NCI-H82 (cell line): ENCODE measurements around the gene ZNF496.
"Not testable (repeated sequence)": the region's sequence is repeated elsewhere in the genome, so short reads cannot be mapped to it uniquely, and the experiment has no call there.

Experiments used
- DNase-seq: peaks from one replicate; lab custom pipeline; 2025; lab: John Stamatoyannopoulos, UW

Gene ZNF496

DNA sequence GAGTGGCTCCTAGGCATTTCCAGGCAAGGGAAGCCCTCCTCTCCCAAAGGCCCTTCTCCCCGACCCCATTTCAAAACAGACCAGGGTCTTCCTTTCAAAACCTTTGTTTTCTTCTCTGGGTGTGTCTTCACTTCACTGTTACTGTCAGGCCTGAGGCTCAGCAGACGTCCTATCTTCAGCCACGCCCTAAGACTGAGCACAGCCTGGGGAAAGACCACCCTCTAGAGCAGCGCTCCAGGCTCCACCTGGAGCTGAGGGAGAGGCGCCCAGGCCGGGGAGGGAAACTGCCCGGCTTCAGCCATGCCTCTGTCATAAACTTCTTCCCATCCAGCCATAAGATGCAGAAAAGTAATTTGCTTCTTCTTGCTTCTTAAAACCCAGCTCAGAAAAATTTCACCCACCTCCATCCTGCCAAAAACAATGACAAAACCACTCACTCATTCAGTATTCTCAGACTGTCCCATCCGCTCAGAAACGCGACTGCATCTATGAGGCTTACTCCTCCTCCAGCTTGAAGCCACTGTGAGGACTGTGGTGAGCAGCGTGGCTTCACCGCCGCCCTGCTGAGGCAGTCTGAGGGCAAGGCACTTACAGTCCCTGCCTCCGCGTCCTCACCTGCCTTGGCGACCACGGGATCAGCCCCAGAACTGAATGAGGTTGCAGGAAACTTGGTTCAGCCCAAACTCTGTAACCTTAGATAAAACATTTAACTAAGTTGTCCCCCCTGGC lies 39.7 kb downstream of the ZNF496 start:
- DNase-seq, result no peak

DNA sequence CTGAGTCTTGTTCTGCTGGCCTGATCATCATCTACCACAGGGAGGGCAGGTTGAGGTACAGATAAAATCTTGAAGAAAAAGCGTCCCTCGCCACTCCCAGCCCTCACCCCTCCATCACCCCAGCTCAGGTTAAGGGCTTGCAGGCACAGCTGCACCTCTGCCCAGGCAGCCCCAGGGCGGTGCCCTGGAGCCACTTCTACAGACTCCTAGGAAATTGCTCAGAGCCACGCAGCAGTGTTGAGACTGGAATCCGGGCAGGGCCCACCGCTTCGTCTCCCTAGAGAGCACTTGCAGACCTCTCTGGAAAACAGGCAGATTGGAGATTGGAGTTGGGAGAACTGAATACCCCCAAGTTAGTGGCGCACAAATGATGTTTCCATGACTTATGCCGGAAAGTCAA lies 40.5 kb downstream of the ZNF496 start:
- DNase-seq, result no peak

DNA sequence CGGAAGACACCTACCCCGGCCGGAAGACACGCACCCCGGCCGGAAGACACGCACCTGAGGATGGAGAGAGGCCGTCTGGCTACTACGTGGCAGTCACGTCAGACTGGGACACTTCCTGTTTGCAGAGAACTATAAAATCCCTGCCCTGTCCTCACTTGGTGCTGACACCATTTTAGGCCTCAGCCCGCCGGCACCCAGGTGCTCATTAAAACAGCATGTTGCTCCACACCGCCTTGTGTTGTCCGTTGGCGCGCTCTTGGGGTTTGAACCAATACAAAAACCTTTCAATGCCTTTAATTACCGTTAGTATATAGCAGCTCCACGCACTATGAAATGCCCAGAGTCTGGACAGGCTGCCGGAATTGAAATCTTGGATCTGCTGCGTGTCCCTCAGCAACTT lies 41.1 kb downstream of the ZNF496 start:
- no peak for DNase-seq

DNA sequence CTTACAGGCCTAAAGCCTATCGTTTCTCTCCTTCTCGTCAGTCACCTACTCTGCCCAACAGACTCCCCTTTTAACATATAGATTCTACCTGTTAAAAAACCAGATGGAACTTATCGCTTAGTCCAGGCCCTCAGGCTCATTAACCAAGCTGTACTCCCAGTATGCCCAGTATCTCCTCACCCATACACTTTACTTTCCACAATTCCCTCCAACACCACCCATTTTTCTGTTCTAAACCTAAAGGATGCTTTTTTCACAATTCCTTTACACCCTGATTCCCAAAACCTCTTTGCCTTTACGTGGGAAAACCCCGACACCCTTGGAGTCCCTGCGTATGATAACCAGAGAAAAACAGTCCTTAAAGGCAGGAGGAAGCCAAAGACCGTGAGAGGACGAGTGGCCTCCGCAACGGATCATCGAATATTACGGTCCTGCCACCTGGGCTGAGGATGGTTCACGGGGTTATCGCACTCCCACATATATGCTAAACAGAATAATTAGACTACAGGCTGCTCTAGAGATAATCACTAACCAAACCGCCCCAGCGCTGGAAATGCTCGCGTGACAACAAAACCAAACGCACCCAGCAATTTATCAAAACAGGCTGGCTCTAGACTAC lies 42.3 kb downstream of the ZNF496 start:
- not testable (repeated sequence) for DNase-seq

DNA sequence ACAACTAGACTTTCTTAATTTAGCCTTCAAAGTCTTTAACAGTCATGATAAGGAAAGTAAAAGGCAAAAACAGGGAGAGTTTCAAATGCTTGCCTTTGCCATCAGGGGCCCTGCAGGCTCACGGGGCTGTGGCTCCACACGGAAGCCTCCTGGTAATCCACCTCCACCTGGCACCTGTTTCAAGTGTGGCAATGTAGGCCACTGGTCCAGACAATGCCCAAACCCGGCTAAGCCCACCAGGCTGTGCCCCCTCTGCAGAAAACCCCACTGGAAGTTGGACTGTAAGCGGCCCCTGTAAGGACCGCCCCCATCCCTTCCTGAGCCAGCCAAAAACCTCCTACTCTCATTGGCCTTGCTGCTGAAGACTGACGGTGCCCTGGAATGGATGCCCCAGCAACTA lies 43.3 kb downstream of the ZNF496 start:
- no peak for DNase-seq

DNA sequence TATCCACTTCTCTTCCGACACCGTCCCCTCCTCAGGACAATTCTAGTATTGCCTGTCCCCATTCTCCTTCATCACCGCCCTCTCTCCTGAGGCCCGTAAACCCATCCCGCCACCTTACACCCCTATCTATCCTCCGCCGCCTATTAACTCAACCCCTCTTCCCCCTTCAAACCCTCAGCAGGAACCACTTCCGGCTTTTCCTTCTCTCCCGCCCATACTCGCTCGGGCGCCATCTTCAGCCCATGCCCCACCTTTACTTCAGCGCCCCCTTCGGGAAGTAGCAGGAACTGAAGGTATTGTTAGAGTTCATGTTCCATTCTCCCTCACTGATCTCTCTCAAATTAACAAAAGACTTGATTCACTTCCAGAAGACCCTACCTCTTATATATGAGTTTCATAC lies 44.2 kb downstream of the ZNF496 start:
- peak; percentile 44 for DNase-seq

DNA sequence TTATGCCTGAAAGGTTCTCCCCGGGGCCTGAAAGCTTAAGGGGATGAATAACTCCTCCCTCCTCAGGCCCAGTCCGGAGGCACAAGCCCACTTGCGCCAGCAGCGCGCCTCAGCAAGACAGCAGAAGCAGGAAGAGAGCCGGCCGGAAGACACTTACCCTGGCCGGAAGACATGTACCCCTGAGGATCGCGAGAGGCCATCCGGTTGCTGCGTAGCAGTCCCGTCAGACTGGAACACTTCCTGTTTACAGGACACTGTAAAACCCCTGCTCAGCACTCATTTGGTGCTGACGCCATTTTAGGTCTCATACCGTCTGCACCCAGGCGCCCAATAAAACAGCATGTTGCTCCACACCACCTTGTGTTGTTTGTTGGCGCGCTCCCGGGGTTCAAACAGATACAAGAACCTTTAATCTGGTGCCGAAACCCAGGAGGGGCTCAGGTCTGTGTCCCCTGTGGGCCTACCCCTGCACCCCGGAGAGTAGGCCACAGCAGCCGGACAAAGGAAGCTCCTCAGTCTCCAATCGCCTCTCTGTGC lies 45.5 kb downstream of the ZNF496 start:
- DNase-seq, result no peak

DNA sequence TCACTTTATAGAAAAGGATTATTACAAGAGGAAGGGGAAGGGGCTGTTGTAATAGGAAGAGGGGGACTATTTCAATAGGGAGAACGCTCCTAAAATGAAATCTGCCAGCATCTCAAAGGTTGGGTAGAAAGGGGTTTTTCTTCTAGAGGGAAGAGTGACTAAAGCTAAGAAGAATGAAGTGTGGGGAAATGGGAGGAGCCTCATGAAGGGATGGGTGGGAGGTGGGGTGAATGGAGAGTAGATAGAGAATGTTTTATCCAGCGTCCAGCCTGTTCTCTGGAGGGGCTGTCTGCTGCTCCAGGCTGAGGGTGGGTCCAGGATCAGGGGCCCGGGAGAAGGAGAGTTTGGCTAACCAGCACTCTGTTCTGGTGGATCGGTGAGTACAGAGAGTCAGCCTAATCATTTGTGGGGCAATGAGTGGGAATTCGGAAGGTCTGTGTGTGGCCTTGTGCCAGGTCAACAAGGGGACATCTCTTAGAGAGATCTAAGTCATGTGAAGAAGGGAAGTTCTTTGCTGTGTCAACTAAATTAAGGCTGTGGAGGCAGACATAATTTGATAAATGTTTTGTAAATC lies 50.6 kb downstream of the ZNF496 start:
- DNase-seq, result no peak

DNA sequence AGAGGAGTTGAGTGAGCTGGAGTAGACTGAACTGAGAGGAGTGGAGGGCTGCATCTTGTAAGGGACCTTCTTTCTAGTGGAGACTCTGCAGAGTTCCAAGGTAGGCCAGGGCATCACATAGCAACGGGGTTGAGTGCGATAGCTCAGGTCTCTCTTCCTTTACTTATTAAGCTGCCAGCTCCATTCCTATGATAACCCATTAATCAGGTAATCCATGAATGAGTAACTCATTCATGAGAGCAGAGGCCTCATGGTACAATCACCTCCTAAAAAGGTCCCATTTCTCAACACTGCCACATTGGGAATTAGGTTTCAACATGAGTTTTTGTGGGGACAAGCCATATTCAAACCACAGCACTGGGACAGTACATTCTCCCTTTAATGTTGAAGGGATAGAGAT lies 54.5 kb downstream of the ZNF496 start:
- DNase-seq, result no peak

DNA sequence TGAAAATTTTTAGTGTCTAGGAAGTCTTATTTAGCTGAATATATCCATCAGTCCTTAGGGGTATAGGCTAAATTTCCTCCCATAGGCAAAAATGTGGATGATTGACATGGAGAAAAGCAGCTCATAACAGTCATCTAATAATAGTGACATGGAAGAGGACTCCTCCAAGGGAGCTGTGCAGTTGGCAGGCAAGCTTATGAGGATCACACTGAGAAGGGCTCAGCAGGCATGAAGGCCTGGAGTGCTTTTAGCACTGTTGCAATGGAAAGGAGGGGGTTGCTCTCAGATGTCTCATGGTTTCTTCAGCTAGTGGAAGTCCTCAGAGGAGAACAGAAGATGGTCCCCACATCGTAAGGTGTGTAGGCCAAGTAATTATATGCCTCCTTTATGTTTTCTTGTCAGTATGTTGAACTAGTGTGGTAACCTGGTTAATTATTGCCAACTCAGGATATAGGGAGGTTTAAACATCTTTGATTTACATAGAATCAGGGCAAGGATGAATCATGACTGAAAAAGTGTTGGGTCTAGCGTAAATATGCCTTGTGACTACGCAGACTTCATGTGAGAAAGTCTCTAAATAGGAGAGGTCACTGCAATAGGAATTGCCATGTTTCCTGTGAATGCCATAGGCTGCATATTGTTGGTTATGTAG lies 56.9 kb downstream of the ZNF496 start:
- no peak for DNase-seq

DNA sequence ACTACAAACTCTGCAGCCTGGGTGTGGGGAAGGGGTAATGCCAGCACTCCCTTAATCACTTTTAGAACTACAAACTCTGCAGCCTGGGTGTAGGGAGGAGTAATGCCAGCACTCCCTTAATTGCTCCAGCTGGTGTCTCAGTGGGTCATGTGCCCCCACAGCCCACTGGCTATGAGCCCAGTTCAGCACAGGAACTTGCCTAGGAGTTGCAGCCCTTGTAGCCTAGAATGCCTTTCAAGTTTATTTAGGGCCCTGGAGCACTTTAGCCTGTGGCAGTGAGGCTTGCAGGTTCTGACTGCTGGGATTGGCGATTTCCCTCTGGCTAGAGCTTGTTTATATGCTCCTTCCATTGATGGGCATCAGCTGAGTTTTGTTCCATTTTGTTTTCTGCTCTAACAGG lies 58.7 kb downstream of the ZNF496 start:
- DNase-seq, result no peak

DNA sequence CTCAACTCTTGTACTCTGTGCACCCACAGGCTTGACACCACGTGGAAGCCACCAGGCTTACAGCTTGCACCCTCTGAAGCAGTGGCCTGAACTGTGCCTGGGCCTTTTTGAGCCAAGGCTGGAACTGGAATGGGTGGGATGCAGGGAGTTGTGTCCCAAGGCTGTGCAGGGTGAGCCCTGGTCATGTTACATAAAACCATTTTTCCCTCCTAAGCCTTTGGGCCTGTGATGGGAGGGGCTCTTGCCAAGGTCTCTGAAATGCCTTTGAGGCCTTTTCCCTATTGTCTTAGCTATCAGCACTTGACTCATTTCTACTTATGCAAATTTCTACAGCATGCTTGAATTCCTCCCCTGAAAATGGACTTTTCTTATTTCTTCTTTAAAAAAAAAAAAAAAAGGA lies 61.7 kb downstream of the ZNF496 start:
- DNase-seq, result no peak

DNA sequence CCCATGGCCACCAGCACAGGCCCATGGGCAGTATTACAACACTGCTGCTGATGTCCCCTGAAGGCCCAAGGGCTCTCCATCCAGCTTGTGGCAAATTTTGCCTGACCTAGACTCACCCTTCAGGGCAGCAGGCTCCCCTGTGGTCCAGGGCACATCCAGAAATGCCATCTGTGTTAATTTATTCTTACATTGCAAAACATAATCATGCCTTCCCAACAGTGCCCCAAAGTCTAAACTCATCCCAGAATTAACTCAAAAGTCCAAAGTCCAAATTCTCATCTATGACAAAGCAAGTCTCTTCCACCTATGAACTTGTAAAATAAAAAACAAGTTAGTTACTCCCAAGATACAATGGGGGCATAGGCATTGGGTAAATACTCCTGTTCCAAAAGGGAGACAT lies 62.5 kb downstream of the ZNF496 start:
- DNase-seq, result no peak

DNA sequence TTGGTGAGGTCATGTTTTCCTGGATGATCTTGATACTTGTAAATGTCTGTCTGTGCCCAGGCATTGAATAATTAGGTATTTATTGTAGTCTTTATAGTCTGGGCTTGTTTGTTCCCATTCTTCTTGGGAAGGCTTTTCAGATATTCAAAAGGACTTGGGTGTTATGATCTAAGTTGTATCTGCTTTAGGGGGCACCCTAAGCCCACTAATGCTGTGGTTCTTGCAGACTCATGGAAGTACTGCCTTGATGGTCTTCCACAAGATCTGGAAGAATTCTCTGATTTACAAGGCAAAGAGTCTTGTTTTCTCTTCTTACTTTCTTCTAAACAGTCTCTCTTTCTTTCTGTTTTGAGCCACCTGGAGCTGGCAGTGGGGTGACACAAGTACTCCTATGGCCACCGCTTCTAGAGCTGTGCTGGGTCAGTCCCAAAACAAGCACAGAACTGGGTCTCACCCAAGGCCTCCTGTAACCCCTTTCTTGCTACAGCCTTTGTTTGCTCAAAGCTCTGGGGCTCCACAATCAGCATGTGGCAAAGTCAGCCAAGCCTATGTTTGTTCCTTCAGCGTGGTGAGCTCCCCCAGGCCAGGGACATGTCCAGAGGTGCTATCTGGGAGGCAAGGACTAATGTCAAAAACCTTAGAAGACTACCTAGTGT lies 63.1 kb downstream of the ZNF496 start:
- DNase-seq, result no peak

DNA sequence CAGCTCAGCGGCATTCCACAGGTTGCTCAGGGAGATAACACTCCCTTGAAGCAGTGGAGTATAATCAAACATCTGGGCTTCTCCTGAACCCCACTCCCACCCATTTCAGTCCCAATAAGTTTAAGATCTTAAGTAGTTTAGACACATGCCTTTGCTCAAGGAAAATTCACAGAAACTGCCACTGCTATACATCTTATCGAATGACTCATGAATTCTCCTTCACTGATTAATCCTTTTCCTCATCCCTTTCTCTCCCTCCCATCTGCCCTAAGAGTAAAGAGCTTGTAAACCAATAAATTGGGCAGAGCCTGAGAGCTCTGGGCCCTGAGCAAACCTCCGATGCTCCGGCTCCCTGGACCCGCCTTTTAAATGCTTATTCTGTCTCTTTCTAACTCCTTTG lies 65.6 kb downstream of the ZNF496 start:
- DNase-seq, result peak; percentile 66

DNA sequence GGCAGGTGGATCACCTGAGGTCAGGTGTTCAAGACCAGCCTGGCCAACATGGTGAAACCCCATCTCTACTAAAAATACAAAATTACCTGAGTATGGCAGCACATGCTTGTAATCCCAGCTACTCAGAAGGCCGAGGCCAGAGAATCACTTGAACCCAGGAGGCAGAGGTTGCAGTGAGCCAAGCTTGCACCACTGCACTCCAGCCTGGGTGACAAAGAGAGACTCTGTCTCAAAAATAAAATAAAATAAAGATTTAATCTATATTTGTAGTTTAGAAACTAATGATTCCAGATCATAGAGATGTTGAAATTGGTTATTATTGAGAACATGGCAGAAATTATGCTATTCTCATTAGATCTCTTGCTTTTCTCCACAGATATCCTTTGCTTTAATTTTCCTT lies 75.9 kb downstream of the ZNF496 start, which contains the start of gene VN1R5:
VN1R5 (plus strand) TSS at position 301 of the 400 bp plus-strand sequence.
- DNase-seq, result not testable (repeated sequence)

DNA sequence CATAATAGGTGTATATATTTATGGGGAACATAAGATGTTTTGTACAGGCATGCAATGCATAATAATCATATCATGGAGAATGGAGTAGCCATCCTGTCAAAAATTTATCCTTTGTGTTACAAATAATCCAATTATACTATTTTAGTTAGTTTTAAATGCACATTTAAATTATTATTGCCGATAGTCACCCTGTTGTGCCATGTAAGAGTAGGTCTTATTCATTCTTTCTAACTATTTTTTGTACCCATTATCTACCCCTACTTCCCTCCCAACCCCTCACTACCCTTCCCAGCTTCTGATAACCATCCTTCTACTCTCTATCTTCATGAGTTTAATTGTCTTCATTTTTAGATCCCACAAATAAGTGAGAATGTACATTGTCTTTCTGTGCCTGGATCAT lies 84.1 kb downstream of the ZNF496 start:
- DNase-seq, result no peak
